ENCODE data around the gene CGB5.
A peak's percentile ranks its signal among the peaks of the same experiment; 100 is the strongest.
"Not testable (repeated sequence)": the region's sequence is repeated elsewhere in the genome, so short reads cannot be mapped to it uniquely, and the experiment has no call there.

The CGB5 gene

GRCh38 chr19:49043548-49043947 lies at the start of gene CGB5:
TSS of gene CGB5 (plus strand) at chr19:49043848. CDS start at chr19:49044210, 362 bp downstream.
- DNase-seq (ENCODE audit: low spot score), result not testable (repeated sequence)

DNA sequence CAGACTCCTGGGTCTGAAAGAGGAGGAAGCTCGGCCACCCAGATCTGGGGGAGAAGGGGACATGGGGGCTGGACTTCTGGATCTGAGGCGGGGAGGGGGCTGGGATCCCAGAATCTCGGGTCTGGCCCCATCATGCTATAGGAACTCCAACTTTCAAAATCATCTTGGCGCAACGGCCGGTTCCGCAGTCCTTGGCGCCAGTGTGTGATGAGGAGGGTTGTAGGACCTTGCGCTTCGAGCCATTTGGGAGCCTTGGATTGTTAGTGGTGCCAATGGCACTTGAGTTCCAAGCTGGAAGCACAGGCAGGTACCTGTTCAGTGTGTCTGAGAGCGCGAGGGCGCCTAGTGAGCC lies 49.6 kb upstream of the CGB5 start:
- DNase-seq (ENCODE audit: low spot score), result no peak

GRCh38 chr19:48997972-48998371 lies 45.7 kb upstream of the CGB5 start:
- peak; percentile 47 for DNase-seq (ENCODE audit: low spot score)

- DNase-seq (ENCODE audit: low spot score), result peak; percentile 70
Measured at GRCh38 chr19:48999481-49000325, 43.9 kb upstream of the CGB5 start.

GRCh38 chr19:49004133-49004532 lies 39.5 kb upstream of the CGB5 start:
- DNase-seq (ENCODE audit: low spot score), result no peak

GRCh38 chr19:49004964-49005614 lies 38.6 kb upstream of the CGB5 start:
- no peak for DNase-seq (ENCODE audit: low spot score)

GRCh38 chr19:49006905-49007304 lies 36.7 kb upstream of the CGB5 start:
- no peak for DNase-seq (ENCODE audit: low spot score)

DNA sequence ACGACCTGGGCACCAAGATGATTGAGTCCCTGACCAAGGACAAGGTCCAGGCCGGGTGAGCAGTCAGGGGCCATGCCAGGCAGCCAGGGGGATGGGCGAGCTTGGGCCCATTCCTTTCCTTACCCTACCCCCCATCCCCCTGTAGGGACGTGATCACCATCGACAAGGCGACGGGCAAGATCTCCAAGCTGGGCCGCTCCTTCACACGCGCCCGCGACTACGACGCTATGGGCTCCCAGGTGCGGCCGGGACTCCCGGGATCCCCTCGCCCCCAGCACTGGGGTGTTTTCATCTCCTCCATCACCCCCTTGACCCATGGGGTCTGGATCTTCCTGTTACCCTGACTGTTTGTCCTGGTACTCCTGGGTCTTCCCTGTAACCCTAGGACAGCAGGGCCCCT lies 33.8 kb upstream of the CGB5 start:
- no peak for DNase-seq (ENCODE audit: low spot score)

GRCh38 chr19:49010453-49010852 lies 33.2 kb upstream of the CGB5 start:
- no peak for DNase-seq (ENCODE audit: low spot score)

DNA sequence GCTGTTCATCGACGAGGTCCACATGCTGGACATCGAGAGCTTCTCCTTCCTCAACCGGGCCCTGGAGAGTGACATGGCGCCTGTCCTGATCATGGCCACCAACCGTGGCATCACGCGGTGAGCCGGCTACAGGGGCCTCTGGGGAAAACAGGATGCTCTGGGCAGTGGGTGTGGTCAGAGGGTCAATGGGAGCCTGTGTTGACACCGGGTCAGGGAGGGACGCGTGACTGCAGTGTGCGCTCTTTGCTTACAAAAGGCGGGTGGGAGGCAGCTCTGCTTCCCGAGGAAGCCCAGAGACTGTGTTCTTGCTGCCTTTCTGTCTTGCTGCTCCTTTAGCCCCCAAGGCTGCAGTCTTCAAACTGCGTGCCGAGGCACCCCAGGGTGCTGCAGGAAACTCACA lies 32.5 kb upstream of the CGB5 start:
- no peak for DNase-seq (ENCODE audit: low spot score)

GRCh38 chr19:49014123-49014869 lies 29.4 kb upstream of the CGB5 start:
- no peak for DNase-seq (ENCODE audit: low spot score)

DNA sequence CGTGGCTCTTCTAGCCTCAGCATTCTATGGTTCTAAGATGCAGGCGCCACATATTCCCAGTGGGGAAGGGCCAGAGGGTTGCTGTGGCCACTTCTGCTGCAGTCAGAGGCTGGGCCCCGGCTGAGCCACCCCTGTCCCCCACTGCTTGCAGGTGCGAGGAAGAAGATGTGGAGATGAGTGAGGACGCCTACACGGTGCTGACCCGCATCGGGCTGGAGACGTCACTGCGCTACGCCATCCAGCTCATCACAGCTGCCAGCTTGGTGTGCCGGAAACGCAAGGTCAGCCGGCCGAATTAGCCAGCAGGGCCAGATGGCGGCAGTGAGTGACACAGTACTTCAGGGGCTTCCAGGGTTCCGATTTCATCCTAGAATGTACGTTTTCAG lies 28.8 kb upstream of the CGB5 start:
- DNase-seq (ENCODE audit: low spot score), result no peak

GRCh38 chr19:49016067-49016839 lies 27.4 kb upstream of the CGB5 start:
- DNase-seq (ENCODE audit: low spot score), result no peak

- DNase-seq (ENCODE audit: low spot score), result no peak
Measured at GRCh38 chr19:49017041-49017665, 26.5 kb upstream of the CGB5 start, which contains the start of gene LHB. TSS of gene LHB (minus strand) at chr19:49017091. CDS start at chr19:49017081, 10 bp downstream.

DNA sequence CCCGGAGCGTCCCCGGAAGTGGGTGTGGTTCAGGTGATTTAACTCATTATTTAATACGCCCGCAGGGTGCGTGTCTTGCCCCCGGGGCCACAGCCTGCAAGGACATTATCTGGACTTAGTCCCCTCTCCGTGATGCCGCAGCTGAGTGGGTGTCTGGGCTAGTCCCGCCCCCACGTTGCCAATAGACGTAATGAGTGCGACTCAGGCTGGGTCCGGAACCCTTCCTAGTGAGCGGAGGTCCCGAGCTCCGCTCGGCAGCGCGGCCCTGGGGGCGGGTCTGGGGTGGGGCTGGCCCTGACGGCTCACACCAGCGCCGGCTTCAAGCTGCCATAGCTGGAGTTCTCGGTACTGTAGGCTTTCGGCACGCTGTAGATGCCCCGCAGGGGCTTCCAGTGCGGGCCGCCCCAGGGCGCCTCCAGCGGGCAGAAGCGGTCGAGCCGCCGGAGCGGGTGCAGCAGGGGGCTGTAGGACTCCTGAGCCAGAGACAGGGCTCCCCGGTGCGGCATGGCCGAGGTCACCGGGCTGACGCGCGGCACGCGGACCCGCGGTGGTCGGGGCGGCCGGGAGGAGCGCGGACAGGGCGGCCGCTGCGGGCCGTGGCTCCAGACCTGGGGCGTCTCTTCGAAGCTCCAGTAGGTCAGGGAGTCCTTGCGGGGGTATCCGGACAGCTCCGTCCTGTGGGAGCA lies 25.8 kb upstream of the CGB5 start:
- peak; percentile 65 for DNase-seq (ENCODE audit: low spot score)

GRCh38 chr19:49018388-49019241 lies 25.0 kb upstream of the CGB5 start:
- DNase-seq (ENCODE audit: low spot score), result peak; percentile 12

DNA sequence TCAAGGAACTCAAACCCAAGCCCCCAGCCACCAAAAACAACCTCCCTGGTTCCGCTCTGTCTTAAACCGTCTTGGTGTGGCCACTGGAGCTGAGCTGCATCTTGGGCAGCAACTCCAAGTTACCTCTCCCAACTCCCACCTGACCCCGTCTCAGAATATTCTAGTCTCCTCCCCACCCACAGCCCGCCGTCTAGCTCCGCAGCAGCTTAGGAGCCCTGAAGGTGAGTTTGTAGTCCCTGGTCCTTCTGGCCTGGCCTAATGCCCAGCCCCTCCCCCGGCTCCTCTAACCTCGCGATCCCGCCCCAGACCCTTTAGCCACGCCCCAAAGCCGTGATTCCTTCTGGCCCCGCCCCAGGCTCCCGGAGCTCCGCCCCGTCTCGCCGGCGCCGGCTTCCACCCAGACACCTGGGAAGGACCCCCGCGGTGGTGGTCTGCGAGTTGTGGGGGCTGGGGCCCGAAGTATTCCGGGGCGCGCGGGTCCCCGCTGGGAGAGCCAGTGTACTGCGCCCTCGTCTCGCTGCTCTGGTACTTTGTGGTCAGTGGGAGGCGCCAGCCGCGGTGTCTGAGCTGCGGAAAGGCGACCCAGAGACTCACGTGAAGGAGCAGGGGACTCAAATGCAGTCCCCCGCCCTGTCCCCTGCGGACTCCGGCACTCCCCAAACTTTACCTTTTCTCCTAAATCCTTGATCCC lies 24.3 kb upstream of the CGB5 start:
- peak; percentile 57 for DNase-seq (ENCODE audit: low spot score)

GRCh38 chr19:49020342-49020741 lies 23.3 kb upstream of the CGB5 start:
- DNase-seq (ENCODE audit: low spot score), result no peak
